Nephron (organoid): ENCODE results near the gene IGSF22.
A peak's percentile ranks its signal among the peaks of the same experiment; 100 is the strongest.

Experiments used
- H3K27ac Mint-ChIP-seq, 3 experiments: 2 replicates each; pipeline ENCODE4 v1.8.0; 2020; ENCODE audit warnings: mixed read lengths in 3 of 3, mild to moderate bottlenecking in 2 of 3, moderate library complexity in 1 of 3
- H3K27me3 Mint-ChIP-seq: 2 replicates; pipeline ENCODE4 v1.8.0; 2021; ENCODE audit warnings: low read depth, mild to moderate bottlenecking, moderate library complexity, mixed read lengths
- H3K36me3 Mint-ChIP-seq: 2 replicates; pipeline ENCODE4 v1.8.0; 2020; ENCODE audit warnings: low read depth, mixed read lengths
- H3K4me1 Mint-ChIP-seq: 2 replicates; pipeline ENCODE4 v1.8.0; 2020; ENCODE audit warnings: mixed read lengths
- H3K4me3 Mint-ChIP-seq, 3 experiments: 2 replicates each; pipeline ENCODE4 v1.8.0; 2020; ENCODE audit warnings: mild to moderate bottlenecking in 3 of 3, mixed read lengths in 3 of 3, moderate library complexity in 2 of 3
- H3K9me3 Mint-ChIP-seq: 2 replicates; pipeline ENCODE4 v1.8.0; 2020; ENCODE audit warnings: mixed read lengths
- TF ChIP-seq, protein P1 (sequence below), 3 experiments: fragments of 200-600 bp; sonication (generic); IDR thresholded peaks; one replicate each; pipeline ENCODE4 v1.5.0; 2021; ENCODE audit warnings: antibody characterized with exemption in 3 of 3; ENCODE audit not compliant: unreplicated experiment in 3 of 3

The IGSF22 gene

DNA sequence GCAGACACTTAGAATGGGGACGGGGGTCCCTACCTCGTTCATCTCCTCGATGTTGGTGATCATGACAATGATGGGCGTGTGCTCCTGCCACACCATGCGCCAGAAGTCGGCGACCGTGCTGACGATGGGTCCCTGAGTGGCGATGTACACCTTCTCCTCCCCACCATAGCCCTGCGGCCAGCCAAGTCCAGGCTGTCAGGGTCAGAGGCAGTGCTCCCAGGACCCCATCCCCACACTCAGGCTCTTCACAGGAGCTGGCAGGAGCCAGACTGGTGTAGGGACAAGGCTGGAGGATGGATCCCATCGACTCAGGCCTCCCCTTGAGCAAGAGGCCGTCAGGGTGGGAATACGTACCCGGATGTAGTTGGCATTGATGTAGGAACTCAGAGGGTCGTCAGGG is 7.2 kb upstream of the IGSF22 start:
- Mint-ChIP-seq H3K27ac (no peak overlapping the region), H3K4me1 (no peaks in the 10 kb centered on the region), H3K4me3 (no peak overlapping the region), H3K36me3 (no peaks in the 10 kb centered on the region), H3K27me3 (peaks cover 4% of the 10 kb centered on the region), H3K9me3 (no peaks in the 10 kb centered on the region)
- TF ChIP-seq, protein P1, sequence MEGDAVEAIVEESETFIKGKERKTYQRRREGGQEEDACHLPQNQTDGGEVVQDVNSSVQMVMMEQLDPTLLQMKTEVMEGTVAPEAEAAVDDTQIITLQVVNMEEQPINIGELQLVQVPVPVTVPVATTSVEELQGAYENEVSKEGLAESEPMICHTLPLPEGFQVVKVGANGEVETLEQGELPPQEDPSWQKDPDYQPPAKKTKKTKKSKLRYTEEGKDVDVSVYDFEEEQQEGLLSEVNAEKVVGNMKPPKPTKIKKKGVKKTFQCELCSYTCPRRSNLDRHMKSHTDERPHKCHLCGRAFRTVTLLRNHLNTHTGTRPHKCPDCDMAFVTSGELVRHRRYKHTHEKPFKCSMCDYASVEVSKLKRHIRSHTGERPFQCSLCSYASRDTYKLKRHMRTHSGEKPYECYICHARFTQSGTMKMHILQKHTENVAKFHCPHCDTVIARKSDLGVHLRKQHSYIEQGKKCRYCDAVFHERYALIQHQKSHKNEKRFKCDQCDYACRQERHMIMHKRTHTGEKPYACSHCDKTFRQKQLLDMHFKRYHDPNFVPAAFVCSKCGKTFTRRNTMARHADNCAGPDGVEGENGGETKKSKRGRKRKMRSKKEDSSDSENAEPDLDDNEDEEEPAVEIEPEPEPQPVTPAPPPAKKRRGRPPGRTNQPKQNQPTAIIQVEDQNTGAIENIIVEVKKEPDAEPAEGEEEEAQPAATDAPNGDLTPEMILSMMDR (IDR thresholded peaks at IDR 0.05; ENCODE audit: unreplicated experiment in 3 of 3) = no peak

DNA sequence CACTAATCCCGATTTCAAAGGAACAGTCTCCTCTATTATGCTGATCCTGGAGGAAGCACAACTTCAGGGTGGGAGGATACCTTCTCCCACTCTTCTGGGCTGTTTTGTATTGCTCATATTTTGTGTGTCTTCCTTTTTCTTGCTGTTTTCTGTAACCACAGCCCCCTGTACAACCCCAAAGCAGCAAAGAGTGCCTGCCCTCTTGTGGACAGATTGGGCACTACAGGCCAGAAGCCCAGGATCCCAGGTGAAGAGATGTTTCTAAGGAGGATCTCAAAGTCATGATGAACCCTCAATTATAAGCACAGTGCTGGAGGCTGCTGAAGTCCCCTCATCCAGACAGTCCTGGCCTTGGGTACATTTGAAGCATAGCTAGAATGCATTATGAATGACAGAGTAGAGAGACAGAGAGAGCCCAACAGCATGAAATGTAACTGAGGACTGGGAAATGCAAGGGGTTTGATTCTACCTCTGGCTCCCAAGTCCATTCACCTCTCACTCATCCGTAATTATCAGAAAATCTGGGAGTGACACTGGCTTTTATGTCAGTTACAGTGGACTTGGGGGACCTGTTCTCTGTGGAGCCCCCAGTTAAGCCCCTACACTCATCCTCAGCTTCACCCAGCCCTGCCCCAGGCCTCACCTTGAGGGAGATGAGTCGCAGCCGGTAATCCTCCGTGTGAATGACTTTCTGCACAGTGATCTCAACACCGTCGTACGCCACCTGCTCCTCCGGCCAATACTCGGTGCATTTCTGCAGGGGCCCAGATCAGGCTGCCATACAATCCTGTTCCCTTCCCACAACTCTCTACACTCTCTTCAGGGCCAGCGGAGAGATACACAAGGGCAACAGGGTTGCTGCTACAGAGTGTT is 6.2 kb upstream of the IGSF22 start:
- peaks cover 4% of the 10 kb centered on the region for H3K27me3 Mint-ChIP-seq
- H3K36me3 Mint-ChIP-seq = no peaks in the 10 kb centered on the region
- no peak overlapping the region for H3K4me3 Mint-ChIP-seq
- H3K9me3 Mint-ChIP-seq = no peaks in the 10 kb centered on the region
- TF ChIP-seq, protein P1 (IDR thresholded peaks at IDR 0.05; ENCODE audit: unreplicated experiment in 3 of 3) = peak; percentile 95 to 98 (median 96)
- peaks cover 6% of the 10 kb centered on the region for H3K4me1 Mint-ChIP-seq
- no peak overlapping the region for H3K27ac Mint-ChIP-seq

DNA sequence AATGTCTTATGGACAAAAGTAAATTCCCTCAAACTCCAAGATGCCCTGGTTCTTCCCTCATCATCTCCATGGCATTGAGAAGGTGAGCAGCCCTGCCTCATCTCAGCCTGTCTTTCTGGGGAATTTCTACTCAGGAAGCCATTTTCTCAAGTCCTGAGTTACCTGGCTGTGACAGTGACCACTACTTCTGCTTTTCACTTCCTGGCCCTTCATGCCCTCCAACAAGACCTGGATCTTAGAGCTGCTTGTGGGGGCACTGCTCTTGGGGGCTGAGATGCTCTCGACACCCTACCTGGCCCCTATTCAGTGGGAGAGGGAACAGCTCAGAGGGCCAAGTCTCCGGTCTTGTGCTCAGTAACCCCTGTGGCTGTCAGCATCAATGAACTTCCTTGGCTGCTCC is 5.5 kb upstream of the IGSF22 start:
- no peaks in the 10 kb centered on the region for H3K9me3 Mint-ChIP-seq
- H3K27me3 Mint-ChIP-seq = peaks cover 2% of the 10 kb centered on the region
- TF ChIP-seq, protein P1 (IDR thresholded peaks at IDR 0.05; ENCODE audit: unreplicated experiment in 3 of 3) = no peak
- H3K27ac Mint-ChIP-seq = no peak overlapping the region
- H3K4me1 Mint-ChIP-seq = peaks cover 6% of the 10 kb centered on the region
- H3K4me3 Mint-ChIP-seq = no peak overlapping the region
- no peaks in the 10 kb centered on the region for H3K36me3 Mint-ChIP-seq

DNA sequence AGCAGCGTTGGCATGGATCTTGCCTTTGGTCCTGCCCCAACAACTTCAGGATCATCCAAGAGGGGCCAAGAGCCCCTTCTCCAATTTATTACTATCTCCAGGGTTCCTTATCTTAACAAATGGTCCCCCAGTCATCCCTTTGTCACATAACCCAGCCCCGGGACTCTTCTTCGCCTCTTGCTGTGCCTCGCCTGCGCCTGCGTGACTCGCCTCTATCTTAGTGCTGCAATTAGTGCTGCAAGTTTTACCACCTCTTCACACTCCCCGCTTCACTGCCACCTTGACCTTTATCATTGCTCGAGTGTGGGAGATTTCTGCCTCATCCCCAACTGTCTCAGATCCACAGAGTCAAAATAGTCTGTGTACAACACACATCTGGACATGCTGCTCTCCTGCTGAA is 4.0 kb upstream of the IGSF22 start:
- H3K27me3 Mint-ChIP-seq = peaks cover 9% of the 10 kb centered on the region
- H3K4me3 Mint-ChIP-seq = no peak overlapping the region
- H3K9me3 Mint-ChIP-seq = no peaks in the 10 kb centered on the region
- H3K36me3 Mint-ChIP-seq = no peaks in the 10 kb centered on the region
- H3K4me1 Mint-ChIP-seq = peaks cover 6% of the 10 kb centered on the region
- H3K27ac Mint-ChIP-seq = no peak overlapping the region
- TF ChIP-seq, protein P1 (IDR thresholded peaks at IDR 0.05; ENCODE audit: unreplicated experiment in 3 of 3) = no peak

DNA sequence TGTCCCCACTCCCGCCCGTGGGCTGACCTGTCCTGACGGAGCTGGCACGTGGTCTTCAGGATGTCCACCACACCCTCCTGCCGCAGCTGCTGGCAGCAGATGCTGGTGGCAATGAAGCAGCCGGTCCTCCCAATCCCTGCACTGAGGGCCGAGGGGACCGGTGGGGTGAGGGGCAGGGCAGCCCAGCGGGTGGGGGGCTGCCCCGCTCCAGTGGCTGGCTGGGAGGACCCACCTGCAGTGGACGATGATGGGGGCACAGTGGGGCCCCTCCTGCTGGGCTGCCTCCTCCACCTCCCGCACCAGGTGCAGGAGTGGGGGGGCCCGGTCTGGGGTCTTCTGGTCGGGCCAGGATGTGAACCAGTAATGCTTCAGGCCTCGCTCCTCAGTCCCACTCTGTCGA is 3.4 kb upstream of the IGSF22 start:
- Mint-ChIP-seq H3K27ac (no peak overlapping the region), H3K4me1 (peaks cover 6% of the 10 kb centered on the region), H3K36me3 (no peaks in the 10 kb centered on the region), H3K9me3 (no peaks in the 10 kb centered on the region), H3K4me3 (no peak overlapping the region), H3K27me3 (peaks cover 9% of the 10 kb centered on the region)
- TF ChIP-seq, protein P1 (IDR thresholded peaks at IDR 0.05; ENCODE audit: unreplicated experiment in 3 of 3) = no peak

DNA sequence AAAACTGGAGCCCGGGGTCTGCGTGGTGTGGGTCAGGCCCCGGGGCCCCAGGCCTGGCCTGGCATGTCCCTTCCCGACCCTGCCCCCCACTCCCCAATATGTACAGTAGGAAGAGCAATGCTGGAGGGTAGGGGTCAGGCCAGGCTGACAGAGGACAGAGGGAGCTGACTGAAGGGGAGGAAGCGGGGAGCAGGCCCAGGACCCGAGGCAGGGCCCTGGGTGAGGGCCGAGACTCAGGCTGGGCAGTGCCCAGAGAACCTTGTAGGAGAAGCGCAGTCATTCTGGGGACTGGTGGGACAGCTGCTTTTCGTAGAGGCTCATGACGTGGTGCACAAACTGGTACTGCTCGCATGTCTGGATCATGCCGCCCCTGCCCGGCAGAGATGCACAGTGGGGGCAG is 2.7 kb upstream of the IGSF22 start:
- H3K36me3 Mint-ChIP-seq = no peaks in the 10 kb centered on the region
- TF ChIP-seq, protein P1 (IDR thresholded peaks at IDR 0.05; ENCODE audit: unreplicated experiment in 3 of 3) = no peak
- peaks cover 6% of the 10 kb centered on the region for H3K4me1 Mint-ChIP-seq
- no peak overlapping the region for H3K4me3 Mint-ChIP-seq
- no peaks in the 10 kb centered on the region for H3K9me3 Mint-ChIP-seq
- H3K27me3 Mint-ChIP-seq = peaks cover 9% of the 10 kb centered on the region
- H3K27ac Mint-ChIP-seq = no peak overlapping the region
